ENCODE measurements around the gene LRCH1.

- no peak for TF ChIP-seq BHLHE40 (IDR thresholded peaks at IDR 0.05; ENCODE audit: borderline replicate concordance)
- TF ChIP-seq FOXM1 (IDR thresholded peaks at IDR 0.05; ENCODE audit: borderline replicate concordance): no peak
- no peak for TF ChIP-seq SUZ12 (IDR thresholded peaks at IDR 0.05)
- no peak for TF ChIP-seq PKNOX1 (IDR thresholded peaks at IDR 0.05)
- no peak for TF ChIP-seq FOXK2 (IDR thresholded peaks at IDR 0.05)
- TF ChIP-seq NFRKB (IDR thresholded peaks at IDR 0.05): no peak
- TF ChIP-seq HDGF (IDR thresholded peaks at IDR 0.05; ENCODE audit: borderline replicate concordance): no peak
- no peak for TF ChIP-seq FOXA1 (IDR thresholded peaks at IDR 0.05)
- TF ChIP-seq ELF4 (IDR thresholded peaks at IDR 0.05): no peak
- TF ChIP-seq ZNF384 (IDR thresholded peaks at IDR 0.05): no peak
These were observed 16.5 kb downstream of the LRCH1 start for GRCh38 chr13:46569456-46569855.

All from HEK293T (cell line).